Measurements from ENCODE around the gene RTL9.

DNA sequence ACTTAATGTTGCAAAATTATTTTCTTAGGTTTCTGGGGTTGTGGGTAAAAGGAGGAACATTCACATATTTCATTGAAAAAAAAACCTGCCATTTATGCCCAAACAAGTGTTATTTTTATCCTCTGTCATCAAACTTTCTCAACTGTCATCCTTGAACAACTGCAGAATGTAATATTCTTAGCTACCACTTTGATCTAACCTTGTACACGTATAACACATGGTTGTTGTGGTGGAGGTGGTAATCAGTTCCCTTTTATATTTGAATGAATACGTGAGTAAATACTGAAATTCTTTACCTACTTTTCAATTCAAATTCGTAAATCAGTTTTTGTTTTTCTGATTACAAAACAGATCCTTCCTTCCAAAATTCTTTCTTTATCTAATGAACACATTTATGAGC is 37.0 kb upstream of the RTL9 start:
- TF ChIP-seq, protein P1, sequence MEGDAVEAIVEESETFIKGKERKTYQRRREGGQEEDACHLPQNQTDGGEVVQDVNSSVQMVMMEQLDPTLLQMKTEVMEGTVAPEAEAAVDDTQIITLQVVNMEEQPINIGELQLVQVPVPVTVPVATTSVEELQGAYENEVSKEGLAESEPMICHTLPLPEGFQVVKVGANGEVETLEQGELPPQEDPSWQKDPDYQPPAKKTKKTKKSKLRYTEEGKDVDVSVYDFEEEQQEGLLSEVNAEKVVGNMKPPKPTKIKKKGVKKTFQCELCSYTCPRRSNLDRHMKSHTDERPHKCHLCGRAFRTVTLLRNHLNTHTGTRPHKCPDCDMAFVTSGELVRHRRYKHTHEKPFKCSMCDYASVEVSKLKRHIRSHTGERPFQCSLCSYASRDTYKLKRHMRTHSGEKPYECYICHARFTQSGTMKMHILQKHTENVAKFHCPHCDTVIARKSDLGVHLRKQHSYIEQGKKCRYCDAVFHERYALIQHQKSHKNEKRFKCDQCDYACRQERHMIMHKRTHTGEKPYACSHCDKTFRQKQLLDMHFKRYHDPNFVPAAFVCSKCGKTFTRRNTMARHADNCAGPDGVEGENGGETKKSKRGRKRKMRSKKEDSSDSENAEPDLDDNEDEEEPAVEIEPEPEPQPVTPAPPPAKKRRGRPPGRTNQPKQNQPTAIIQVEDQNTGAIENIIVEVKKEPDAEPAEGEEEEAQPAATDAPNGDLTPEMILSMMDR (IDR thresholded peaks at IDR 0.05; ENCODE audit: extremely low read depth in 1 of 2, insufficient read depth in 1 of 2, low read depth in 1 of 2, low read length in 2 of 2): no peak
- TF ChIP-seq GATA2 (IDR thresholded peaks at IDR 0.05; ENCODE audit: insufficient read depth, insufficient read length, low read depth, low read length) (no peak), EZH2 (IDR thresholded peaks at IDR 0.05; ENCODE audit: borderline replicate concordance, low read depth, low read length, severe bottlenecking) (no peak), POLR2A (IDR thresholded peaks at IDR 0.05; ENCODE audit: low read depth, low read length) (no peak), POLR2AphosphoS5 (IDR thresholded peaks at IDR 0.05; ENCODE audit: insufficient read depth, low read depth, low read length) (no peak), FOS (IDR thresholded peaks at IDR 0.05; ENCODE audit: borderline replicate concordance, insufficient read depth, low read length) (no peak), JUN (IDR thresholded peaks at IDR 0.05; ENCODE audit: borderline replicate concordance, insufficient read depth, insufficient read length, low read depth) (no peak), MYC (IDR thresholded peaks at IDR 0.05; ENCODE audit: low read depth, low read length) (no peak), MAX (IDR thresholded peaks at IDR 0.05; ENCODE audit: insufficient read depth, insufficient read length) (no peak)
